BLaER1 treated with 17β-estradiol and CSF1 and Interleukin-3, amounts not matched to agents 10 nM and 100 nM (cell line): ENCODE data around the gene CBLL1.

Source experiments
- H3K27ac ChIP-seq, 11 experiments: shearing (Covaris generic); formaldehyde crosslinking; 2 replicates each; pipeline ENCODE4 v1.8.1; 2022
- H3K27me3 ChIP-seq, 11 experiments: shearing (Covaris generic); formaldehyde crosslinking; 2 replicates each; pipeline ENCODE4 v1.8.1; 2022
- H3K36me3 ChIP-seq, 11 experiments: shearing (Covaris generic); formaldehyde crosslinking; 2 replicates each; pipeline ENCODE4 v1.8.1; 2022
- H3K4me1 ChIP-seq, 10 experiments: shearing (Covaris generic); formaldehyde crosslinking; 2 replicates each; pipeline ENCODE4 v1.8.1; 2022
- H3K4me2 ChIP-seq, 11 experiments: shearing (Covaris generic); formaldehyde crosslinking; 2 replicates each; pipeline ENCODE4 v1.8.1; 2022
- H3K4me3 ChIP-seq, 10 experiments: shearing (Covaris generic); formaldehyde crosslinking; 2 replicates each; pipeline ENCODE4 v1.8.1; 2022
- H3K9ac ChIP-seq, 11 experiments: shearing (Covaris generic); formaldehyde crosslinking; 2 replicates each; pipeline ENCODE4 v1.8.1; 2022
- H3K9me3 ChIP-seq, 11 experiments: shearing (Covaris generic); formaldehyde crosslinking; replicated peaks in 1 of 11; 2 replicates each; pipeline ENCODE4 v1.8.1; 2022
- H4K20me1 ChIP-seq, 11 experiments: shearing (Covaris generic); formaldehyde crosslinking; 2 replicates each; pipeline ENCODE4 v1.8.1; 2022
- Cebpa-rat ChIP-seq, 11 experiments: shearing (Covaris generic); IDR thresholded peaks; 2 replicates each; pipeline ENCODE4 v1.8.1; 2022

Gene CBLL1

GRCh38 chr7:107743567-107744344, at the start of gene CBLL1:
Gene CBLL1 (plus strand): TSS chr7:107744142. CDS start chr7:107744164, 22 bp downstream.
- Histone ChIP-seq H4K20me1 (peaks cover 33 to 46% (median 42%) of the 10 kb centered on the region in 11 experiments), H3K36me3 (peaks cover 2 to 25% (median 7%) of the 10 kb centered on the region in 11 experiments; a peak in 21 of 22 replicates), H3K4me1 (peaks cover 22 to 45% (median 40%) of the 10 kb centered on the region in 10 experiments), H3K9me3 (no peaks in the 10 kb centered on the region), H3K4me2 (peak within 1 kb of the TSS; percentile 76 to 96 (median 90)), H3K9ac (peak within 1 kb of the TSS; percentile 89 to 98 (median 96)), H3K27ac (peak within 1 kb of the TSS; percentile 91 to 100 (median 98)), H3K27me3 (no peaks in the 10 kb centered on the region), H3K4me3 (peak within 1 kb of the TSS; percentile 78 to 95 (median 90))
- TF ChIP-seq Cebpa-rat (IDR thresholded peaks at IDR 0.05): no peak

DNA sequence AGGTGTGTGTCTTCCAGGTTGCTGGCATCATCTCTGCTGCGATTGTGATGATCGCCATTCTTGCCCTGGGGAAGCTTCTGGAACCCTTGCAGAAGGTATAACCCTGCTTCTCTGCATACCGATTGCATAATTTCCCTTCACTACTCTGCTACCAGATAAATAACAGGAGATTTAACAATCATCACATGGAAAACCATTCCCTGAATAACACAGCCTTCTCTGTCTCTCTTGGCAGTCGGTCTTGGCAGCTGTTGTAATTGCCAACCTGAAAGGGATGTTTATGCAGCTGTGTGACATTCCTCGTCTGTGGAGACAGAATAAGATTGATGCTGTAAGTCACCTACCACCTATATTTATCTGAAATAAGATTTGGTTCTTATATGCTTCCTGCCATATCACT, 49.6 kb upstream of the CBLL1 start:
- Histone ChIP-seq H3K9ac (no peak overlapping the region), H3K9me3 (no peaks in the 10 kb centered on the region), H3K36me3 (no peaks in the 10 kb centered on the region), H3K27me3 (no peaks in the 10 kb centered on the region), H4K20me1 (no peaks in the 10 kb centered on the region), H3K4me1 (no peaks in the 10 kb centered on the region), H3K27ac (no peak overlapping the region), H3K4me2 (no peak overlapping the region), H3K4me3 (no peak overlapping the region)
- no peak for TF ChIP-seq Cebpa-rat (IDR thresholded peaks at IDR 0.05)

- Histone ChIP-seq H3K4me1 (no peaks in the 10 kb centered on the region), H3K9ac (no peak overlapping the region), H3K4me2 (no peak overlapping the region), H3K4me3 (no peak overlapping the region), H3K27me3 (no peaks in the 10 kb centered on the region), H3K27ac (no peak overlapping the region), H4K20me1 (no peaks in the 10 kb centered on the region), H3K36me3 (no peaks in the 10 kb centered on the region), H3K9me3 (no peaks in the 10 kb centered on the region)
- no peak for TF ChIP-seq Cebpa-rat (IDR thresholded peaks at IDR 0.05)
Measured at GRCh38 chr7:107696330-107696946, 47.5 kb upstream of the CBLL1 start.

DNA sequence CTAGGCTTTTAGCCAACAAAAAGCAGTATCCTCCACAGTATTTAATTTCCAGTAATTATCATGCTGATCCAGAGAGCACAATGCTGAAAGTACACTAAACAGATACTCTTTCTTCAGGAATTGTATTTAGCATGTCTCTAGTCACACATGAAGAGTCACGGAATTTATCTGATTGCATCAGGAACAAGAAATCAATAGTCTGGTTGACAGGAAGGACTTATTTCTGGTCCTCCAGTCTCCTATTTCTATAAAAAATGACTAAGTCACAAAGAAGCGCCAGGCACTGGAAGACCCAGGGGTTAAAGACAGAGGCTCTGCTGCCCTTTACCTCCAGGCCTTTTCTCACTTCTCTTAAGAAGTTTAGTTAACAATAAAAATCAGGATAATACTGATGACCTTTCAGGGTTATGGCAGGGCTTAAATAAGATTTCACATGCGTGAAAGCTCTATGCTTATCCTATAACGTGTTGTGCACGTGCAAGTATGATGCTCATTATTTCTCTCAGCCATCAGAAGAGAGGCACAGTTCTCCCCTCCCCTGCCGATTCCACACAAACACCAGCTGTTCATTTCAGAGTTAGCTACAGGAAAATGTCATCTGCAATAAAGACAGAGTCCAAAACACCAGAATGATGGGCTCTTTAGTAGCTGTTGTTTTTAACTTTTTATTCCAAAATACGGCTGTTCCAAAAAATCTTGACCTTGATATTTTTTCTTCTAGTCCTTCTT, 46.5 kb upstream of the CBLL1 start:
- Histone ChIP-seq H3K4me3 (no peak overlapping the region), H3K9me3 (no peaks in the 10 kb centered on the region), H3K27ac (no peak overlapping the region)

DNA sequence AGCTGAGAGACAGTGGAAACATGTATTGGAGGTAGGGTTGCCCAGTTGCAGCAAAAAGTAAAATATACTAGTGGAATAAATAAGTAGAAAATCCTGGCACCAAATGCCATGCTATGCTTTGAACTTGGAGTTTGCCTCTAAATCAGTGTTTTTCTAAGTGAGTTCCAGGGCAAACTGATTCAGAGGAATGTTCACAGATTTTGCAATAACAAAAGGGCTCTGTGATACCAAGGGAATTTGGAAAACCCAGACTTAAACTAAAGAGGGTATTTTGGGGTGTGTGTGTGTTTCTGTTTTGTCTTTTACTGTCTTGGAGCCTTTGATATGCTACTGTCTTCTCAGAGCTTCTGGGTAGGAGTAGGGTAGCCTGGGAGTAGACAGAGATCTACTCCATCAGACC, 43.4 kb upstream of the CBLL1 start:
- H3K4me3 ChIP-seq: no peak overlapping the region
- H3K4me1 ChIP-seq: no peaks in the 10 kb centered on the region
- no peaks in the 10 kb centered on the region for H3K36me3 ChIP-seq
- no peaks in the 10 kb centered on the region for H3K9me3 ChIP-seq
- H3K9ac ChIP-seq: no peak overlapping the region
- H4K20me1 ChIP-seq: no peaks in the 10 kb centered on the region
- no peak overlapping the region for H3K27ac ChIP-seq
- no peak for TF ChIP-seq Cebpa-rat (IDR thresholded peaks at IDR 0.05)
- no peaks in the 10 kb centered on the region for H3K27me3 ChIP-seq
- no peak overlapping the region for H3K4me2 ChIP-seq

More for the DNA sequence above, 46.5 kb upstream of the CBLL1 start:
- Histone ChIP-seq H4K20me1 (no peaks in the 10 kb centered on the region), H3K4me2 (no peak overlapping the region), H3K9ac (no peak overlapping the region), H3K4me1 (no peaks in the 10 kb centered on the region), H3K27me3 (no peaks in the 10 kb centered on the region), H3K36me3 (no peaks in the 10 kb centered on the region)
- TF ChIP-seq Cebpa-rat (IDR thresholded peaks at IDR 0.05): no peak

DNA sequence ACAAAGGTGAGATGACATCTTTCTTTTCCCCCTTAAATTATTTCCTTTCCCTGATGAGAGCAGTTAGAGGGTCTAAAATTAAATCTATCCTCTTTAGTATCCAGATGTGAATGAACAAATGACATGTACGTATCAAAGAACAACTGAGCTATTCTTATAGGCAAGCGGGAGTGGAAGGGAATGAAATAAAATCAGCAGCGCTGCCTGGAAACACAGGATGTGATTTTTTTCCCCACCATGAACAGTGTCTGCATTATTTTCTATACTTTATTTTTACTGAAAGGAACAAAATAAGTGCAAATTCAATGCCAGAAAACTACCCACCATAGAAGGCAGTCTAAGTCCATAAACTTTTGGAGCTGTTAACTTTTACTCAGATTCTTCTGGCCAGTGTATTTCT, 42.8 kb upstream of the CBLL1 start:
- no peaks in the 10 kb centered on the region for H3K4me1 ChIP-seq
- H3K4me2 ChIP-seq: no peak overlapping the region
- H3K9me3 ChIP-seq: no peaks in the 10 kb centered on the region
- no peak overlapping the region for H3K9ac ChIP-seq
- TF ChIP-seq Cebpa-rat (IDR thresholded peaks at IDR 0.05): no peak
- H4K20me1 ChIP-seq: no peaks in the 10 kb centered on the region
- H3K27ac ChIP-seq: no peak overlapping the region
- no peak overlapping the region for H3K4me3 ChIP-seq
- H3K36me3 ChIP-seq: no peaks in the 10 kb centered on the region
- no peaks in the 10 kb centered on the region for H3K27me3 ChIP-seq

- Histone ChIP-seq H4K20me1 (no peaks in the 10 kb centered on the region), H3K27me3 (no peaks in the 10 kb centered on the region), H3K27ac (no peak overlapping the region), H3K36me3 (no peaks in the 10 kb centered on the region), H3K9me3 (no peaks in the 10 kb centered on the region), H3K4me2 (no peak overlapping the region), H3K4me1 (no peaks in the 10 kb centered on the region), H3K9ac (no peak overlapping the region), H3K4me3 (no peak overlapping the region)
- no peak for TF ChIP-seq Cebpa-rat (IDR thresholded peaks at IDR 0.05)
Measured at GRCh38 chr7:107703219-107703618, 40.7 kb upstream of the CBLL1 start.

- TF ChIP-seq Cebpa-rat (IDR thresholded peaks at IDR 0.05): no peak
- H3K27ac ChIP-seq: no peak overlapping the region
- no peaks in the 10 kb centered on the region for H3K9me3 ChIP-seq
- no peaks in the 10 kb centered on the region for H4K20me1 ChIP-seq
- no peak overlapping the region for H3K4me3 ChIP-seq
- no peak overlapping the region for H3K9ac ChIP-seq
- H3K4me2 ChIP-seq: no peak overlapping the region
- no peaks in the 10 kb centered on the region for H3K36me3 ChIP-seq
- H3K4me1 ChIP-seq: no peaks in the 10 kb centered on the region
- H3K27me3 ChIP-seq: no peaks in the 10 kb centered on the region
Measured at GRCh38 chr7:107703872-107704271, 40.1 kb upstream of the CBLL1 start.

DNA sequence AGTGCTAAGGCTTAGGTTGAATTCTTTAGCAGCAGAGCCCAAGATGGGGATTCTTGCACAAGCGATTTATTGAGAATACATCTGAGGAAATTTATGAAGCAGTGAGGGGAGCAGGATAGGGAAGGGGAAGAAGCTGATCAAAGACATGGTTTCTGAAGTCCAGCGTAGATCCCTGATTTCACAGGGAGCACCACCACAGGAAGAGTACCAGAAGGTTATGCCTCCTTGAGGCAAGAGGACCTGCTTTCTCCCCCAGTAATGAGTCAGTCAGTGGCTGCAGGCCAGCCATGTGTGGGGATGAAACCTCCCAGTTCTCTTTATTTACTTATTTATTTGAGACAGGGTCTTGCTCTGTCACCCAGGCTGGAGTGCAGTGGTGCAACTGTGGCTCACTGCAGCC, 35.0 kb upstream of the CBLL1 start:
- Histone ChIP-seq H3K27me3 (no peaks in the 10 kb centered on the region), H3K27ac (no peak overlapping the region), H3K4me1 (no peaks in the 10 kb centered on the region), H3K4me3 (no peak overlapping the region), H3K36me3 (no peaks in the 10 kb centered on the region), H3K9ac (no peak overlapping the region), H3K9me3 (no peaks in the 10 kb centered on the region), H4K20me1 (no peaks in the 10 kb centered on the region), H3K4me2 (no peak overlapping the region)
- TF ChIP-seq Cebpa-rat (IDR thresholded peaks at IDR 0.05): no peak
